Measurements from ENCODE around the gene GJD2. TPM values are rescaled to one million over a fixed set of nuclear protein-coding genes. Genes with fewer than 3 reads are reported as not detected.

The GJD2 gene
- total RNA-seq, 1 donor from 2014 or later = not detected

DNA sequence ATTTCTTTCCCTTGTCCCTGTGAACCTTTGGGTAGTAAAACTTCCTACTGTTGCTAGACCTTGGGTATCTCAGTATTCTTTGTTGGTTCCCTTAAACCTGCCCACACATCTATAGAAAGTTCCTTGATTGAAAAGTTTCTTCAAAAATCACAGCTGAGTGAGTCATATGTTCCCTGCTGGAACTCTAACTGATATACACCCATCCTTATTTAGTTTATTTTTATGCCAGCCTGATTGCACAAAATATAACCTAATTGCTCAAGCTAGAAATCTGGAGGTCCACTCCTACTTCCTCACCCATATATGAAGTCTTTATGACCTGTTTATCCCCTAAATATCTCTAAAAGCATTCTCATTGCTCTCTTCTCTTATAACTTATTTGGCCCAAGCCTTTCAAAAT lies 13.7 kb upstream of the GJD2 start:
- Mint-ChIP-seq H3K9me3 (no peaks in the 10 kb centered on the region), H3K4me1 (no peaks in the 10 kb centered on the region), H3K36me3 (ENCODE audit: low read depth) (no peaks in the 10 kb centered on the region), H3K4me3 (no peak overlapping the region), H3K27ac (no peak overlapping the region), H3K27me3 (peaks cover 4% of the 10 kb centered on the region)
- intact Hi-C loops (cut with micrococcal nuclease) = no loop called here
- DNase-seq = no peak
- ChIA-PET POLR2A (no interaction called here), CTCF (no interaction called here)
- ATAC-seq (ENCODE audit: low read depth) = no peak
- TF ChIP-seq, protein P1, sequence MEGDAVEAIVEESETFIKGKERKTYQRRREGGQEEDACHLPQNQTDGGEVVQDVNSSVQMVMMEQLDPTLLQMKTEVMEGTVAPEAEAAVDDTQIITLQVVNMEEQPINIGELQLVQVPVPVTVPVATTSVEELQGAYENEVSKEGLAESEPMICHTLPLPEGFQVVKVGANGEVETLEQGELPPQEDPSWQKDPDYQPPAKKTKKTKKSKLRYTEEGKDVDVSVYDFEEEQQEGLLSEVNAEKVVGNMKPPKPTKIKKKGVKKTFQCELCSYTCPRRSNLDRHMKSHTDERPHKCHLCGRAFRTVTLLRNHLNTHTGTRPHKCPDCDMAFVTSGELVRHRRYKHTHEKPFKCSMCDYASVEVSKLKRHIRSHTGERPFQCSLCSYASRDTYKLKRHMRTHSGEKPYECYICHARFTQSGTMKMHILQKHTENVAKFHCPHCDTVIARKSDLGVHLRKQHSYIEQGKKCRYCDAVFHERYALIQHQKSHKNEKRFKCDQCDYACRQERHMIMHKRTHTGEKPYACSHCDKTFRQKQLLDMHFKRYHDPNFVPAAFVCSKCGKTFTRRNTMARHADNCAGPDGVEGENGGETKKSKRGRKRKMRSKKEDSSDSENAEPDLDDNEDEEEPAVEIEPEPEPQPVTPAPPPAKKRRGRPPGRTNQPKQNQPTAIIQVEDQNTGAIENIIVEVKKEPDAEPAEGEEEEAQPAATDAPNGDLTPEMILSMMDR (IDR thresholded peaks at IDR 0.05) = no peak

DNA sequence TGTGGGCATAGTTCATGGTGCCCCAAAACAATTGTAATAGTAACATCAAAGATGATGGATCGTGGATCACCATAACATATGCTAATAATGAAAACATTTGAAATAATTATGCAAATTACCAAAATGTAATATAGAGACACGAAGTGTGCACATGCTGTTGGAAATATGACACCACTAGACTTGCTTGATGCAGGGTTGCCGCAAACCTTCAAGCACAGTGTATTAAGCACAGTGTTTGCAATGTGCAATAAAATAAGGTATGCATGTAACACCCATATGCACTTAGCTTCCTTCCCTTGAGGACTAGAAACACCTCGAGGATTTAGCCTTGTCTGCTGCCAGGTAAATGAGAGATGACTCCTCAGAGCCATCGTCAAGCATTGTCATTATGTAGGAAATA lies 10.9 kb upstream of the GJD2 start:
- Mint-ChIP-seq H3K9me3 (no peaks in the 10 kb centered on the region), H3K36me3 (ENCODE audit: low read depth) (no peaks in the 10 kb centered on the region), H3K4me1 (no peaks in the 10 kb centered on the region), H3K27me3 (peaks cover 4% of the 10 kb centered on the region), H3K4me3 (no peak overlapping the region), H3K27ac (no peak overlapping the region)
- no peak for ATAC-seq (ENCODE audit: low read depth)
- ChIA-PET CTCF (no interaction called here), POLR2A (no interaction called here)
- intact Hi-C loops (cut with micrococcal nuclease) = no loop called here
- TF ChIP-seq, protein P1 (IDR thresholded peaks at IDR 0.05) = no peak
- no peak for DNase-seq

DNA sequence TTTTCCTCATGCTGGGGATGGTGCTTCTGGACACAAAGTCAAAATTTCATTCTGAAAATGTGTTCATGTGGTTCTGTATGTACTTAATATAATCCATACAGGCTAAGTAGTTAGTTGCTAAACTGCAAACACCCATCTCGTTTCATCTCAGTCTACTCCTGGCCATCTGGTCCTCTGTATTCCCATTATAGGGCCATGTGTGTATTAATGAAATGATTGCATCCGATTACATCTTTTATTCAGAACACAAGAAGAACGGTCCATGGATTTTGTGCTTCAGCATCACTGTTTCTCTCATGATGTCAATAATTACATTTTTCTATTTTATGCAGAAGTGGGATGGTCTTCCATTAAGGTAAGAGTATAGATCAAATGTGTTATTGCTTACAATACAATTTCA lies 6.1 kb upstream of the GJD2 start:
- peaks cover 23% of the 10 kb centered on the region for H3K27me3 Mint-ChIP-seq
- H3K4me3 Mint-ChIP-seq = no peak overlapping the region
- intact Hi-C loops (cut with micrococcal nuclease) = no loop called here
- CTCF ChIA-PET = no interaction called here
- ATAC-seq (ENCODE audit: low read depth) (no peak), DNase-seq (no peak)
- POLR2A ChIA-PET = no interaction called here
- no peak overlapping the region for H3K27ac Mint-ChIP-seq
- TF ChIP-seq, protein P1 (IDR thresholded peaks at IDR 0.05) = no peak
- H3K4me1 Mint-ChIP-seq = no peaks in the 10 kb centered on the region
- no peaks in the 10 kb centered on the region for H3K36me3 Mint-ChIP-seq (ENCODE audit: low read depth)
- no peaks in the 10 kb centered on the region for H3K9me3 Mint-ChIP-seq

DNA sequence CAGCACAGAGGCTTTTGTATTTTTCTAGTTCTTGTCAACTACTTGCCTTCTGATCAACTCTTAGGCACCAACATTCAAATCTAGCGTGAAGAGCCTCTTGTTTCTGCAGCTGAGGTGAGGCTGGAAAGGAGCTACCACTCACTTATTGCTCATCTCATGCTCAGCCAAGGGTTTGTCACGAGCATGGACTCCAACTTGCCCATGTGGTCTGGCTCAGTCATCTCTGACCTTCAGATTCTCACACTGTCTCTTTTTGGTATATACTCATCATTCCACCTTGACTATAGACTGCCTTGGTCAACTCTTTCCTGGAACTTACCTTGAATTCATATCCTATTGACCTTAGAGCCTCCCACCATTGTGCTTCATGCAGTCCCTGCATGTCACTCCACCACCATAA lies 5.2 kb upstream of the GJD2 start:
- intact Hi-C loops (cut with micrococcal nuclease) = no loop called here
- TF ChIP-seq, protein P1 (IDR thresholded peaks at IDR 0.05) = no peak
- DNase-seq (no peak), ATAC-seq (ENCODE audit: low read depth) (no peak)
- Mint-ChIP-seq H3K27me3 (peaks cover 30% of the 10 kb centered on the region), H3K4me3 (no peak overlapping the region), H3K9me3 (no peaks in the 10 kb centered on the region), H3K27ac (no peak overlapping the region), H3K36me3 (ENCODE audit: low read depth) (no peaks in the 10 kb centered on the region), H3K4me1 (peaks cover 4% of the 10 kb centered on the region)
- ChIA-PET CTCF (no interaction called here), POLR2A (no interaction called here)

DNA sequence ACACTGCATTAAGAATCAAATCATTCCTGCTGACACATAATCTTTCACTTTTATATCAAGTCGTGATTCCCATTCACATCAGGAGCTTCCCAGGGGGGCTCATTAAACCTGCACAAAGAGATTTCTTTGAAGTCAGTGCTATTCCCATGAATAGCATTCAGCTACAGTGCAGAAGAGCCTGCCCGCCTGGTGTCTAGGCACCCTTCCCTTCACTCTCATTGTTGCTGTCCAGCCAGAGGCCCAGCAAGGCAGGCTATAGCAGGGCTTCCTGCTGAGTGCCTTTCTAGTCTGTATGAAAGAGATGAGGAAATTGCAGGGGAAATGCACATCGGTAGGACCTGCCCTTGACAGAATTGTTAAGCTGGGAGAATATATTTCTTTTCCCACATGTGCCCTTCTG lies 4.5 kb upstream of the GJD2 start:
- DNase-seq (no peak), ATAC-seq (ENCODE audit: low read depth) (no peak)
- POLR2A ChIA-PET = no interaction called here
- CTCF ChIA-PET = no interaction called here
- H3K27ac Mint-ChIP-seq = no peak overlapping the region
- H3K4me3 Mint-ChIP-seq = no peak overlapping the region
- peaks cover 4% of the 10 kb centered on the region for H3K4me1 Mint-ChIP-seq
- TF ChIP-seq, protein P1 (IDR thresholded peaks at IDR 0.05) = no peak
- H3K27me3 Mint-ChIP-seq = peaks cover 30% of the 10 kb centered on the region
- H3K9me3 Mint-ChIP-seq = no peaks in the 10 kb centered on the region
- intact Hi-C loops (cut with micrococcal nuclease) = no loop called here
- no peaks in the 10 kb centered on the region for H3K36me3 Mint-ChIP-seq (ENCODE audit: low read depth)
